Kasumi-1 (cell line): ENCODE results near the gene KLHL2.
"Not testable (repeated sequence)": the region's sequence is repeated elsewhere in the genome, so short reads cannot be mapped to it uniquely, and the experiment has no call there.

ENCODE experiments used
- DNase-seq, 2 experiments: peaks; one replicate each; lab custom pipeline; 2025; lab: John Stamatoyannopoulos, UW

The KLHL2 gene

DNA sequence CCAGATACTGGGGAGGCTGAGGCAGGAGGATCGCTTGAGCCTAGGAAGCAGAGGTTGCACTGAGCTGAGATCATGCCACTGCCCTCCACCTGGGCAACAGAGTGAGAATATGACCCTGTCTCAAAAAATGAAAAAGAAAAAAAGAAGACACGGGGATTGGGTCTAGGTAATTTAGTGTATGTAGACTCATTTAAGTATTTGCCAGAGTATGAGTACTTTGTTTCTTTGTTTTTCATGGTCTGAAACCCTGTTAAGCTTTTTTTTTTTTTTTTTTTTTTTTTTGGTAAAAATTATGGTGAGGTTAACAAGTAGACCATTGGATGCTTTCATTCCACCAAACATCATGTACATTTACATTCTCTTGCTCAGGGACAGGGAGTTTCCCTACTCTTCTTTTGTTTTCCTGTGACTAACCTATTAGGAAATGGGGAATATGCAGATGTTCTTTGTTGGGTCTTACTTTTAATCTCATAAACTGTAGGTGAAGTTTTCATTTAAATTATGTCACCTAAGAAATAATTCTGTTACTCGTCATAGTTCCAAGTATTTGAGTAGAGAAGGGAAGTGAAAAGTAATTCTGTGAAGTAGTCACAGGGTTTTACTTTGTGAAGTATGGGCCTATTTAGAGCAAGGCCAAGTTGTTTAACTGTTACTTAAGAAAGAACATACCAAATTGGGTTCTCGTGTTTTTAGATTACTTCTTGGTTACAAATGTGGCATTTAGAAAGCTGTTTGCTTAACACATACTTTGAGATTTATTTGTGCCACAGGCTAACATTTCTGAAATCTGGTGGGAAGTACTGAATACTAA is 25.5 kb downstream of the KLHL2 start:
- DNase-seq: not testable (repeated sequence)

DNA sequence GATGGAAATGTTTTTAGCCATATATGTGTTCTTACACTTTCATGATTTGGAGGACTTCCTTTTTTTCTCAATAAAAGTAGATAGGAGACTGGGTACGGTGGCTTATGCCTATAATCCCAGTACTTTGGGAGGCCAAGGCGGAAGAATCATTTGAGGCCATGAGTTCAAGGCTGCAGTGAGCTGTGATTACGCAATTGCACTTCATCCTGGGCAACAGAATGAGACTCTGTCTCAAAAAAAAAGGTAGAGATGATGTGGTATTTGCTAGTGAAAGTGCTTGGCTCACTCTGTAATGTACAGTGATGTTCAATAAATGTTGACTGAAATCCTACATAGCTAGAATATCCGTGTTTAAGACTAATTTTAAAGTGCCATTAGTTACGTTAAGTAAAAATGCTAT is 27.4 kb downstream of the KLHL2 start:
- DNase-seq: no peak

DNA sequence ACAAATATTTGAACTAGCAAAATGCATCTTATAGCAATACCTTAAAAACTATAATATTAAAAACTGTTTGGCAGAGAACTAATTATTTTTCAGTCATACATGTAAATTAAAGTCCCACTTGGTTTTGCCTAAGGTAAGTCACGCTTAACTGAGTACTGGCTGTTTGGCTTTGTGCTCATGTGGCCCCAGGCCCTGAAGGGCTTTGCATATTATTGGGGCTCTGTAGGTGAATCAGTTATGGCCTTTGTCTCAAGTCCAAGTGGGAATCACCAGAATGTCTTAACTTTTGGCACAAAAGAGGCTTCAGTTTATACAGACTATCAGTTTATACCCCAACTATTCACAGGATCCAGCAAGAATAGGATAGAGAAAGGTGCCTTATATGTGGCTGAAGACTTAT is 29.5 kb downstream of the KLHL2 start:
- not testable (repeated sequence) for DNase-seq

DNA sequence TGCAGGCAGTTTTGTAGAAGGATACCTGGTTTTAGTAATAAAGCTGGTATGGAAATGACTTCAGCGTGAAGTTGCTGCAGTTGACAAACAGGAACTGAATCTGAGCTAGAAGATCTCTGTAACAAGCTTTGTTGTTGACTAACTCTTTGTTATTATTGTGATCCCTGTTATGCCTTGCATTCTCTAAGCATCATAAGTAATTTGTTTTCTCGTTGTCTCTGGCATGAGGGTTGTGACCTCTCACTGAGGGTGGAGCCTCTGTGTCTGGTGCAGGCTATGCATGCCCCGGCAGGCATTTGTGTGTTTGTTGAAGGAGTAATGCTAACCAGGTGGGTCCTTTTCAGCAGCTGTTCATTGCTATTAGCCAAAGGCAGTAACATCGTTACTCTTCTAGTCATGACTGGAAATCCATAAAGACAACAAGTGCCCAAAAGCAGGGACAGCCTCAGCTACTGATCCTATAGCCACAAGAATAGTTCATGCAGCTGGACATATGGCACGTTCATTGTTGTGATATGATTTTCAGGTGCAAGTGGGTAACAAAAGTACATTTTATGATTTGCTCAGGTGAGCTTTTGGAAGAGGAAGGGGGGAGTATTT is 30.8 kb downstream of the KLHL2 start:
- DNase-seq: not testable (repeated sequence)

DNA sequence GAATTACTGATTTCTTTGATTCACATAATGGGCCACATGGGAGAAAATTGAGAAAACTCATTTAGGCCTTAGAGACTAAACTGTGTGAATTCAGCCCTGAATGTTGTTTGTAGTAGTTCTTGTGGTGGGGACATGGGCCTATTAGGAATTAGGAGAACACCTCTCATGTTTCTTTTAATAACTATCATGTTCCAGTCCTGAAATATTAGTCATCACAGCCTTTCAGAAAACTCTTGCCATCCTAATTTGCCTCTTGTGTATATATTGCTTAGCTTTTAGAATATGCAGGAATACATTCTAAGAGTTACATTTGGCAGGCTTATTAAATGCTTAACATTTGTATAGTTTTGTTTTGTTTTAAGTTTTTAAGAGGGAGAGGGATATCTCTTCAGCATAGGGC is 33.4 kb downstream of the KLHL2 start:
- not testable (repeated sequence) for DNase-seq

DNA sequence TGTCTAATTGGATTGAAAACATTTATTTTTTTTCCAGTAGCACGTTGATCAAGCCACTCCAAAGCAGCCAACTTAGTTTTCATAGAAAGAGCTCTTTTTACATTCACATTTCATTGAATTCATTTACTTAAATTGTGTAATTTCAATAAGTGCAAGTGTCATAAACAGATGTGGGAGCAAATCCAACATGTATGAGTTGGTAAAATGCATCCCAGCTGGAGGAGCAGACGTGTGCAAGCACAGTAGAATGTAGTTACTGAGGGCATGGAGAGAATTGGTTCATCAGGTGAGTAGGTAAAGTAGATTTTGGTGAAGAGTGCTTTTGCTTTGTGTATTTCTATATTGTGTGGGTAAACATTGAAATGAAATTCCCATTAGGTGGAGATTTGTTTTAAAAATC is 36.8 kb downstream of the KLHL2 start:
- DNase-seq: not testable (repeated sequence)

DNA sequence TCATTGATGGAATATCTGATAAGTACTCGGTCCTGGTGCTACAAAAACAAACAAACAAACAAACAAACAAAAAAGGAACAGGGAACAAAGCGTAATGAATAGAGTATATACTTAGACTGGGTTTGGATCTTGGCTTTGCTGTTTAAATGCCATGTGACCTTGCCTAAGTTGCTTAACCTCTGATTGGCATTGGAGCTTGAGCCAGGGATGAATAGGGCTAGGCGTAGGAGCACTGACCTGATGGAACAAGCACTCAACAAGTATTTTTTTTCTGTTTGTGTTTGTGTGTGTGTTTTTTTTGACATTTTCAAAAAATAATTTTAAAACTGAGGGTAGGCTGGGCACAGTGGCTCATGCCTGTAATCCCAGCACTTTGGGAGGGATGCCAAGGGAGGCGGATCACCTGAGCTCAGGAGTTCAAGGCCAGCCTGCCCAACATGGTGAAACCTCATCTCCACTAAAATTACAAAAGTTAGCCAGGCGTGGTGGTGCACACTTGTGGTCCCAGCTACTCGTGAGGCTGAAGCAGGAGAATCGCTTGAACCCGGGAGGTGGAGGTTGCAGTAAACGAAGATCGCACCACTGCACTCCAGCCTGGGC is 37.3 kb downstream of the KLHL2 start:
- not testable (repeated sequence) for DNase-seq

GRCh38 chr4:165248102-165248501 is 40.7 kb downstream of the KLHL2 start:
- DNase-seq: peak; percentile 54 to 55

- not testable (repeated sequence) for DNase-seq
Measured at GRCh38 chr4:165248904-165249303, 41.5 kb downstream of the KLHL2 start.

- DNase-seq: peak in 1 of 2 experiments; percentile 16
Measured at GRCh38 chr4:165254771-165255170, 47.4 kb downstream of the KLHL2 start.

DNA sequence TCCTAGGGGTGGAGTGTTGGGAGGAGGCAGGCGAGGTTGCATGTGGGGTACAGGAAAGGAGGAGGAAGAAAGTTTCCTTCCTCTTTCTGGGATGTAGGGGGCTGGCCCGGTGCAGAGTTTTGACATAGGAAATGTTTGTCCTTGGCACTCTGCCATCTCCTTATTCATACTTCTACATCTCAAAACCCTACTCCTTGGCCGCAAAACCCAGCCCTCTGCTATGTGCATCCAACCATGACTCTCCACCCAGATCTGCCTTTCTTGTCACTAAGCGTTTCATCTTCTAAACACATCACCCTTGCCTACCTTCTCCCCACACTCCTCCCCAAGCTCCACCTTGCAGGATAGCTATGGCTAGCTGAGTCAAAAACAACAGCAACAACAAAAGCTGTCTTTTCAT is 48.1 kb downstream of the KLHL2 start:
- DNase-seq: peak; percentile 74 to 86

DNA sequence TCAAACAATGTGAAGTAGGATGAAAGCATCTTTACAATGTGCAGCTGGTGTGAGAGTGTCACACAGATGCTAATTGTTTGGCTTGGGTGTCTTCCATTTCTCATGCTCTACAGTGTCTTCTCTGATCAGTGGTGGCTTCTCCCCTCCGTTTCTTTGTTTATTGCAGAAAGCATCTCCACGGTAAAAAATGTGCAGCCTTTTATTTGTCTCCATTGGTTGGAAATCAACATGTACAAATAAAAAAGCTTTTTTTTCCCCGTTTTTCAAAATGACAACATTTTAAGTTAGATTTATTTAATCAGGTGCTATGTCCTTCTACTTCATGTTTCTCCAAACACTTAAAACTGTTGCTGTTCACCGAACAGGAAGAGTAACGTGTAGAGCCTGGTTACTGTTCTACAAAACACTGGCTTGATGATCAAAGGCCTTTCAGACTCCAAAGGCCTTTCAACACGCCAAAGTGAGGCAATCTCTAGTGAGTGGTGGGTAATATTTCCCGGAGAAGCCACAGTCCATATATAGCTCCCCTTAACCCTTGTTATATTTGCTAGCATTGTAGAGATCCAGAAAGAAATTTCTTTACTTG is 48.8 kb downstream of the KLHL2 start:
- peak; percentile 50 to 58 for DNase-seq

- DNase-seq: not testable (repeated sequence)
Measured at GRCh38 chr4:165259776-165260175, 52.4 kb downstream of the KLHL2 start.

- not testable (repeated sequence) for DNase-seq
Measured at GRCh38 chr4:165262306-165262705, 54.9 kb downstream of the KLHL2 start.

GRCh38 chr4:165263466-165263865 is 56.1 kb downstream of the KLHL2 start:
- DNase-seq: not testable (repeated sequence)

DNA sequence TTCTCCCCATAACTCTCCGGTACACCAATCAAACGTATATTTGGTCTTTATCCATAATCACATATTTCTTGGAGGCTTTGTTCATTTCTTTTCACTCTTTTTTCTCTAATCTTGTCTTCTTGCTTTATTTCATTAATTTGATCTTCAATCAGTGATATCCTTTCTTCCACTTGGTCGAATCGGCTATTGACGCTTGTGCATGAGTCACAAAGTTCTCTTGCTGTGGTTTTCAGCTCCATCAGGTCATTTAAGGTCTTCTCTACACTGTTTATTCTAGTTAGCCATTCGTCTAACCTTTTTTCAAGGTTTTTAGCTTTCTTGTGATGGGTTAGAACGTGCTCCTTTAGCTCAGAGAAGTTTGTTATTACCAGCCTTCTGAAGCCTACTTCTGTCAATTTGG is 62.6 kb downstream of the KLHL2 start:
- not testable (repeated sequence) for DNase-seq

GRCh38 chr4:165273443-165273842 is 66.1 kb downstream of the KLHL2 start:
- DNase-seq: not testable (repeated sequence)

DNA sequence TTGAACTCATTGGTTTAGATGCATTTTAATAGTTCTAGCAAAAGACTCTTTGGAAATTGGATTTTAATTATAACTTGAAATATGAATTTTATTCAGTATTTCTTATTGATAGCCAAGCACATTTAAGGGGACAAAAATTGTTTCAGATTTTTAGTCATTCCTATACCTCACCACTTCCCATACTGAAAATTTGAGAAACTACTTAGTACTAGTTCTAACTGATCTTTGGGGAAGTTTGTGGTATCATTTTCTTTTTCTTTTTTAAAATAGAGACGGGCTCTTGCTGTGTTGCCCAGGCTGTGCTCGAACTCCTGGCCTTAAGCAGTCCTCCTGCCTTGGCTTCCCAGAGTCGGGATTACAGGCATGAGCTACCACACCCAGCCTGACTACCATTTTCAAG is 68.0 kb downstream of the KLHL2 start:
- not testable (repeated sequence) for DNase-seq

- DNase-seq: not testable (repeated sequence)
Measured at GRCh38 chr4:165279531-165279930, 72.2 kb downstream of the KLHL2 start.

- DNase-seq: not testable (repeated sequence)
Measured at GRCh38 chr4:165284697-165285096, 77.3 kb downstream of the KLHL2 start.

- DNase-seq: peak in 1 of 2 experiments; percentile 14
Measured at GRCh38 chr4:165286619-165287340, 79.4 kb downstream of the KLHL2 start.

GRCh38 chr4:165288226-165288625 is 80.9 kb downstream of the KLHL2 start:
- DNase-seq: no peak
